ENCODE data around the gene EME2.

The EME2 gene

DNA sequence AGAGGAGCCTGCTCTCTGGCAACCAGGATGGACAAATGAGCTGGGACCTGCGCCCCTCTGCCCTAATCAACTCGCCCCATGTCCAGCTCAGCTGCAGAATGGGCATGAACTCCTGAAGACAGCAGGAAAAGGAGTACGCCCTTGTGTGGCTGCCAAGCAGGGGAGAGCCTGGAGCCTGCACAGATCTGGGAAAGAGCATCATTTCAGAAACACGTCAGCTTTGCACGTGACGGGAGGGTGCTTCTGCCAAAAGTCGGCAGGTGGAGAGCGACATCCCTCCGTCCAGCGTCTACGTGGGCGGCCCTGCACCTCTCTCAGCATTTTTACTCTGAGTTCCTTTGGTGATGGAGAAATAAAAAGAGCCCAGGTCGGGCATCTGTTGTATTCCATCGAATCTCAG, 19.8 kb upstream of the EME2 start:
- no peak for TF ChIP-seq CTCF (IDR thresholded peaks at IDR 0.05; ENCODE audit: insufficient read depth, low read depth, low read length, missing control alignments)
- no peak for DNase-seq (ENCODE audit: low read depth)
- no peak overlapping the region for H3K4me3 ChIP-seq (ENCODE audit: low read length)

- no peak for TF ChIP-seq CTCF (IDR thresholded peaks at IDR 0.05; ENCODE audit: insufficient read depth, low read depth, low read length, missing control alignments)
- H3K4me3 ChIP-seq (ENCODE audit: low read length): no peak overlapping the region
- no peak for DNase-seq (ENCODE audit: low read depth)
Measured at GRCh38 chr16:1754204-1754603, 18.4 kb upstream of the EME2 start.

DNA sequence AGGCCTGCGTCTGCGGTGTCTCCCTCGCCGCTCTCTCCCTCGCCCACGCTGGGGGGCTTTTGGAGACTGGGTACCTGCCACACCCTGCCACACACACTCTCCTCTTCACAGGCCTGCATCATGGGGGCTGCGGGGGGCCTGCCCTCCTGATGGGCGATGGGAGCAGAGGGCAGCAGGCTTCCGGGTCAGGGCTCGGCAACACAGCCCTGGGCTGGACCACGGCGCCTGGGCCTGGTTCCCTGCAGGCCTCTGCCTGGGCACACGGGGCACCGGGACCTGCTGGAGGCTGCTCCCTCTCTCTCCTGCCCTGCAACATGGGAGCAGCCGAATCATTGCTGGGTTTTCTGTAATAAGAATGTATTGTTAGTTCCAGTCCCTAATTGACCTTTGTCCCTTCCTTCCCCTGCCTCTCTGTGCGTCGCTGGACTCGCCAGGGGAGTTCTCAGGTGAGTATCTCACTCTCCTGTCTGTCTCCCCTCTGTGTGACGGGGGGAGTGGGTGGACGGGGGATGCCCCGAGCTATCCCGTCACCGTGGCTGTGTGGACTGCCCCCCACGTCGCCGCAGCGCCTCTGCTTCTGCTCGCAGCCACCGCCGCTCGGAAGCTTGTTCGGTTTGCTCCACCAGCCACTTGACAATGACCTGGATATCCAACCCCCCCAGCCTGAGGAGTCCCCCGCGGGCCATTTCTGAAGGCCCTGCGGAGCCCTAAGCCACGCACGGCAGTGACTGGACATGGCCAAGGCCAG, 14.7 kb upstream of the EME2 start:
- no peak for DNase-seq (ENCODE audit: low read depth)
- no peak overlapping the region for H3K4me3 ChIP-seq (ENCODE audit: low read length)

GRCh38 chr16:1758923-1759322, 13.7 kb upstream of the EME2 start:
- no peak for TF ChIP-seq CTCF (IDR thresholded peaks at IDR 0.05; ENCODE audit: insufficient read depth, low read depth, low read length, missing control alignments)
- no peak overlapping the region for H3K4me3 ChIP-seq (ENCODE audit: low read length)
- DNase-seq (ENCODE audit: low read depth): no peak

More for the DNA sequence above, 14.7 kb upstream of the EME2 start:
- no peak for TF ChIP-seq CTCF (IDR thresholded peaks at IDR 0.05; ENCODE audit: insufficient read depth, low read depth, low read length, missing control alignments)

- no peak for TF ChIP-seq CTCF (IDR thresholded peaks at IDR 0.05; ENCODE audit: insufficient read depth, low read depth, low read length, missing control alignments)
- DNase-seq (ENCODE audit: low read depth): no peak
- H3K4me3 ChIP-seq (ENCODE audit: low read length): no peak overlapping the region
Measured at GRCh38 chr16:1759511-1759910, 13.1 kb upstream of the EME2 start.

GRCh38 chr16:1760911-1761310, 11.7 kb upstream of the EME2 start:
- H3K4me3 ChIP-seq (ENCODE audit: low read length): no peak overlapping the region
- TF ChIP-seq CTCF (IDR thresholded peaks at IDR 0.05; ENCODE audit: insufficient read depth, low read depth, low read length, missing control alignments): no peak

DNA sequence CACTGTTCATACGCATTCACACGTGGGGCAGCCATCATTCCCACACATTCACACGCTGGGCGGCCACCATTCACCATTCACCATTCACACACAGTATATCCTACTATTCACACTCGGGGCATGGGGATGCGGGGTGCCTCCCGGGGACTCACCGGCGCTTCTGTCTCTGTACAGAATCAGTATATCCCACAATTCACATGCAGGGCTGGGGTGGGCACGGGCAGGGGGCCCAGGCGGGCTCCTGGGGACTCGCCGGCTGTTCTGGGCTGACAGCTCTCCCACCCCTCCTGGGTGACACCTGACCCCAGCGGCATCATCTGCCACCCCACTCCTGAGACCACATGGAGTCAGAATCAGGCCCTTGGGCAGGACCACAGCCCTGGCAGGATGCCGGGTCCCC, 10.9 kb upstream of the EME2 start:
- no peak for DNase-seq (ENCODE audit: low read depth)
- no peak overlapping the region for H3K4me3 ChIP-seq (ENCODE audit: low read length)
- no peak for TF ChIP-seq CTCF (IDR thresholded peaks at IDR 0.05; ENCODE audit: insufficient read depth, low read depth, low read length, missing control alignments)

More at GRCh38 chr16:1760911-1761310, 11.7 kb upstream of the EME2 start:
- DNase-seq (ENCODE audit: low read depth): no peak
